IMR-90 (cell line): Measurements from ENCODE around the gene RAPGEF5. TPM values are rescaled to one million over a fixed set of nuclear protein-coding genes. Genes with fewer than 3 reads are reported as not detected.

Source experiments
- ATAC-seq: fragments of 200-7000 bp; cut with Tn5 transposase; 2 replicates; pipeline ENCODE4 v1.9.1; 2020; ENCODE audit warnings: low read depth, mild to moderate bottlenecking, moderate library complexity
- BruUV-seq: library from RNA; stranded (reverse); fragments of 400-500 nt; replicated peaks from 2 replicates; lab custom pipeline; 2021; lab: Mats Ljungman, UMichigan
- CTCF ChIA-PET: fragments of 300-600 bp; formaldehyde crosslinking; extraction: SDS; loops from one replicate; lab custom pipeline; 2021; ENCODE audit warnings: antibody characterized with exemption; lab: Yijun Ruan, JAX
- POLR2A ChIA-PET: fragments of 300-600 bp; sonication (Branson Sonifier 250); formaldehyde crosslinking; loops from one replicate; lab custom pipeline; 2022; ENCODE audit warnings: antibody characterized with exemption; ENCODE audit not compliant: unreplicated experiment; lab: Charles Lee
- DNase-seq: peaks from one replicate; pipeline ENCODE4 v3.0.0; 2013
- H2AFZ ChIP-seq: replicated peaks from 2 replicates; pipeline ENCODE3; 2013; ENCODE audit warnings: low read length, mild to moderate bottlenecking; ENCODE audit not compliant: poor library complexity
- H2AK5ac ChIP-seq: 2 replicates; pipeline ENCODE4 v1.6.1; 2013; ENCODE audit warnings: low read depth, low read length, inconsistent platforms
- H2AK9ac ChIP-seq: replicated peaks from 2 replicates; pipeline ENCODE3; 2013; ENCODE audit warnings: mild to moderate bottlenecking, low read depth, low read length, moderate library complexity; ENCODE audit not compliant: poor library complexity
- H2BK120ac ChIP-seq: 2 replicates; pipeline ENCODE4 v1.6.1; 2013; ENCODE audit warnings: low read depth, low read length, inconsistent platforms
- H2BK15ac ChIP-seq: 3 replicates; pipeline ENCODE4 v1.6.1; 2013; ENCODE audit warnings: low read depth, low read length, inconsistent platforms
- H2BK20ac ChIP-seq: 2 replicates; pipeline ENCODE4 v1.6.1; 2013; ENCODE audit warnings: low read depth, mild to moderate bottlenecking, inconsistent platforms, low read length, moderate library complexity
- H2BK5ac ChIP-seq: 2 replicates; pipeline ENCODE4 v1.6.1; 2013; ENCODE audit warnings: mild to moderate bottlenecking, low read depth, low read length, inconsistent platforms; ENCODE audit not compliant: poor library complexity, severe bottlenecking
- H3K14ac ChIP-seq: replicated peaks from 2 replicates; pipeline ENCODE4 v1.6.1; 2013; ENCODE audit warnings: low read depth, low read length, inconsistent platforms
- H3K18ac ChIP-seq: 2 replicates; pipeline ENCODE4 v1.6.1; 2013; ENCODE audit warnings: low read depth, low read length, control low read depth
- H3K23ac ChIP-seq: 2 replicates; pipeline ENCODE4 v1.6.1; 2013; ENCODE audit warnings: low read depth, low read length, inconsistent platforms
- H3K27ac ChIP-seq: 2 replicates; pipeline ENCODE4 v1.5.1; 2013; ENCODE audit warnings: mild to moderate bottlenecking, control low read depth, low read length; ENCODE audit not compliant: insufficient read depth
- H3K27me3 ChIP-seq: 2 replicates; pipeline ENCODE4 v1.6.1; 2013; ENCODE audit warnings: low read length; ENCODE audit not compliant: control insufficient read depth, insufficient read depth
- H3K36me3 ChIP-seq: 2 replicates; pipeline ENCODE4 v1.6.1; 2013; ENCODE audit warnings: low read length, mixed read lengths; ENCODE audit not compliant: control insufficient read depth, insufficient read depth
- H3K4ac ChIP-seq: 2 replicates; pipeline ENCODE4 v1.6.1; 2013; ENCODE audit warnings: low read depth, low read length, inconsistent platforms
- H3K4me1 ChIP-seq: 2 replicates; pipeline ENCODE4 v1.6.1; 2013; ENCODE audit warnings: low read length, mixed read lengths; ENCODE audit not compliant: control insufficient read depth, insufficient read depth
- H3K4me2 ChIP-seq: 2 replicates; pipeline ENCODE4 v1.6.1; 2013; ENCODE audit warnings: low read depth, mild to moderate bottlenecking, control low read depth, low read length, moderate library complexity
- H3K4me3 ChIP-seq: 2 replicates; pipeline ENCODE4 v1.5.1; 2013; ENCODE audit warnings: low read depth, mild to moderate bottlenecking, control low read depth, low read length, moderate library complexity; ENCODE audit not compliant: insufficient read depth
- H3K56ac ChIP-seq: 2 replicates; pipeline ENCODE4 v1.6.1; 2013; ENCODE audit warnings: low read length, inconsistent platforms; ENCODE audit not compliant: insufficient read depth; ENCODE audit errors: extremely low read depth
- H3K79me1 ChIP-seq, 2 experiments: 2 replicates each; pipeline ENCODE4 v1.6.1; 2013; ENCODE audit warnings: low read length in 2 of 2, inconsistent platforms in 1 of 2, low read depth in 1 of 2
- H3K9ac ChIP-seq: 2 replicates; pipeline ENCODE4 v1.6.1; 2013; ENCODE audit warnings: low read depth, low read length, control low read depth
- H3K9me1 ChIP-seq: 2 replicates; pipeline ENCODE4 v1.6.1; 2013; ENCODE audit warnings: low read length, inconsistent platforms; ENCODE audit not compliant: insufficient read depth
- H3K9me3 ChIP-seq: 2 replicates; pipeline ENCODE4 v1.6.1; 2013; ENCODE audit warnings: low read length; ENCODE audit not compliant: control insufficient read depth, insufficient read depth
- H4K20me1 ChIP-seq: 2 replicates; pipeline ENCODE4 v1.6.1; 2013; ENCODE audit warnings: low read length, inconsistent platforms; ENCODE audit not compliant: insufficient read depth
- H4K5ac ChIP-seq: 2 replicates; pipeline ENCODE4 v1.6.1; 2013; ENCODE audit warnings: mild to moderate bottlenecking, low read depth, low read length, control low read depth
- H4K8ac ChIP-seq, 2 experiments: 2 replicates each; pipeline ENCODE4 v1.6.1; 2013; ENCODE audit warnings: low read depth in 2 of 2, low read length in 2 of 2, control low read depth in 1 of 2, inconsistent platforms in 1 of 2
- H4K91ac ChIP-seq: 2 replicates; pipeline ENCODE4 v1.6.1; 2013; ENCODE audit warnings: low read depth, low read length, inconsistent platforms; ENCODE audit not compliant: insufficient read depth
- BHLHE40 ChIP-seq: fragments of 150-350 bp; IDR thresholded peaks from 2 replicates; pipeline ENCODE4 v1.6.1; 2016; ENCODE audit warnings: mild to moderate bottlenecking, low read depth, low read length
- CHD1 ChIP-seq: IDR thresholded peaks from 2 replicates; pipeline ENCODE4 v1.6.1; 2012; ENCODE audit warnings: low read depth, low read length, improper control_type of control experiment
- ELK1 ChIP-seq: fragments of 150-350 bp; IDR thresholded peaks from 2 replicates; pipeline ENCODE4 v1.6.1; 2016; ENCODE audit warnings: low read depth, mild to moderate bottlenecking, low read length, moderate library complexity, borderline replicate concordance
- FOS ChIP-seq: fragments of 150-350 bp; IDR thresholded peaks from 2 replicates; pipeline ENCODE4 v1.6.1; 2016; ENCODE audit warnings: low read depth, low read length
- MAFK ChIP-seq: IDR thresholded peaks from 2 replicates; pipeline ENCODE4 v1.6.1; 2012; ENCODE audit warnings: low read depth, low read length, improper control_type of control experiment
- RCOR1 ChIP-seq: IDR thresholded peaks from 2 replicates; pipeline ENCODE4 v1.6.1; 2012; ENCODE audit warnings: mild to moderate bottlenecking, low read length, improper control_type of control experiment; ENCODE audit not compliant: insufficient replicate concordance
- RFX5 ChIP-seq: IDR thresholded peaks from 2 replicates; pipeline ENCODE4 v1.8.0; 2012; ENCODE audit warnings: low read depth, mild to moderate bottlenecking, low read length, moderate library complexity
- USF2 ChIP-seq: fragments of 150-350 bp; IDR thresholded peaks from 2 replicates; pipeline ENCODE4 v1.6.1; 2017; ENCODE audit warnings: mild to moderate bottlenecking, antibody characterized with exemption, low read length, low read depth
- WGBS, 2 experiments: methylation state at CpG; one replicate each; pipeline versions ENCODE4 v1.1.5 to v1.1.7; 2013; ENCODE audit warnings: missing lambda C conversion rate in 2 of 2; ENCODE audit not compliant: insufficient read length in 1 of 2; ENCODE audit errors: extremely low coverage in 2 of 2; 5-methylcytosine and 5-hydroxymethylcytosine counted together
- dilution Hi-C: fragments of 300-500 bp; cut with HindIII; formaldehyde crosslinking; loops from one replicate; pipeline ENCODE4 v1.14.3; 2018; ENCODE audit warnings: low sequenced_read_pairs; ENCODE audit not compliant: unreplicated experiment
- in situ Hi-C: fragments of 300-500 bp; cut with MboI; formaldehyde crosslinking; loops from 3 replicates; pipeline ENCODE4 v1.14.3; 2019; ENCODE audit warnings: low sequenced_read_pairs, inconsistent platforms, mixed read lengths
- intact Hi-C: fragments of 100-400 bp; cut with micrococcal nuclease; formaldehyde crosslinking; loops from 2 replicates; pipeline ENCODE4 v1.10.0; 2022
- polyA plus RNA-seq, 3 experiments: library from polyadenylated mRNA; depleted of rRNA; stranded (reverse); fragments of >200 nt; gene quantifications; 2 replicates each; pipeline ENCODE4 v1.2.3, GENCODE V29; 2012; ENCODE audit warnings: low replicate concordance in 1 of 3
- total RNA-seq: library from RNA; depleted of rRNA; stranded (reverse); fragments of >200 nt; gene quantifications from 2 replicates; pipeline ENCODE4 v1.2.3, GENCODE V29; 2012

Gene RAPGEF5
- total and polyA plus RNA-seq, 2 of the 4 experiments (the other 2 are of a cell fraction) = 0.05 to 0.18 TPM

GRCh38 chr7:22386206-22386858, 29.4 kb upstream of the RAPGEF5 start:
- Histone ChIP-seq H2BK20ac (no peak overlapping the region), H3K14ac (no peak overlapping the region), H3K9me3 (no peaks in the 10 kb centered on the region), H3K4me1 (no peaks in the 10 kb centered on the region), H3K9me1 (no peaks in the 10 kb centered on the region), H3K56ac (no peak overlapping the region), H4K20me1 (no peaks in the 10 kb centered on the region), H3K4ac (no peak overlapping the region), H3K18ac (no peak overlapping the region), H3K36me3 (no peaks in the 10 kb centered on the region), H2BK120ac (no peak overlapping the region), H2AFZ (no peak overlapping the region), H4K91ac (no peak overlapping the region), H2AK5ac (no peak overlapping the region), H2AK9ac (no peak overlapping the region), H3K27me3 (no peaks in the 10 kb centered on the region), H2BK15ac (no peak overlapping the region), H4K5ac (no peak overlapping the region), H3K9ac (no peak overlapping the region), H3K4me2 (no peak overlapping the region), H3K27ac (no peak overlapping the region), H2BK5ac (no peak overlapping the region), H4K8ac (no peak overlapping the region), H3K79me1 (no peaks in the 10 kb centered on the region), H3K23ac (no peak overlapping the region), H3K4me3 (no peak overlapping the region)
- no CpG with 5 or more reads among the region's 2 CpGs for WGBS, 2 experiments
- no TSS peak for BruUV-seq
- CTCF ChIA-PET = no interaction called here
- TF ChIP-seq RCOR1 = no peak
- no peak for TF ChIP-seq MAFK
- TF ChIP-seq ELK1 = no peak
- no peak for TF ChIP-seq FOS
- no peak for TF ChIP-seq CHD1
- no peak for TF ChIP-seq RFX5
- TF ChIP-seq BHLHE40 = no peak
- no peak for TF ChIP-seq USF2
- DNase-seq = no peak
- ATAC-seq = no peak
- in situ Hi-C loops = no loop called here
- intact Hi-C loops = no loop called here
- dilution Hi-C loops = no loop called here
- POLR2A ChIA-PET = no interaction called here
